GM12891 (cell line): Measurements from ENCODE around the gene MRPL32.
A peak's percentile ranks its signal among the peaks of the same experiment; 100 is the strongest.

Experiments
- DNase-seq: peaks from one replicate; pipeline ENCODE4 v3.0.0; 2011; ENCODE audit warnings: low spot score; ENCODE audit not compliant: insufficient read length
- FAIRE-seq: peaks from 2 replicates; lab custom pipeline; 2011; peaks lifted over from hg19 to GRCh38; lab: Jason Lieb, UNC
- PAX5 ChIP-seq: IDR thresholded peaks from 2 replicates; pipeline ENCODE4 v1.6.1; 2011; ENCODE audit warnings: low read length, moderate library complexity, mild to moderate bottlenecking; ENCODE audit not compliant: insufficient read depth, severe bottlenecking
- POLR2A ChIP-seq: IDR thresholded peaks from 2 replicates; pipeline ENCODE4 v1.6.1; 2011; ENCODE audit warnings: low read depth, low read length, control low read depth
- POLR2AphosphoS5 ChIP-seq: IDR thresholded peaks from 2 replicates; pipeline ENCODE4 v1.6.1; 2011; ENCODE audit warnings: low read depth, low read length, control low read depth
- POU2F2 ChIP-seq: IDR thresholded peaks from 2 replicates; pipeline ENCODE4 v1.6.1; 2011; ENCODE audit warnings: low read depth, mild to moderate bottlenecking, control low read depth, low read length, moderate library complexity
- SPI1 ChIP-seq: IDR thresholded peaks from 2 replicates; pipeline ENCODE4 v1.6.1; 2011; ENCODE audit warnings: low read depth, low read length, control low read depth
- TAF1 ChIP-seq: IDR thresholded peaks from 2 replicates; pipeline ENCODE4 v1.6.1; 2011; ENCODE audit warnings: low read depth, low read length, control low read depth

MRPL32 gene

DNA sequence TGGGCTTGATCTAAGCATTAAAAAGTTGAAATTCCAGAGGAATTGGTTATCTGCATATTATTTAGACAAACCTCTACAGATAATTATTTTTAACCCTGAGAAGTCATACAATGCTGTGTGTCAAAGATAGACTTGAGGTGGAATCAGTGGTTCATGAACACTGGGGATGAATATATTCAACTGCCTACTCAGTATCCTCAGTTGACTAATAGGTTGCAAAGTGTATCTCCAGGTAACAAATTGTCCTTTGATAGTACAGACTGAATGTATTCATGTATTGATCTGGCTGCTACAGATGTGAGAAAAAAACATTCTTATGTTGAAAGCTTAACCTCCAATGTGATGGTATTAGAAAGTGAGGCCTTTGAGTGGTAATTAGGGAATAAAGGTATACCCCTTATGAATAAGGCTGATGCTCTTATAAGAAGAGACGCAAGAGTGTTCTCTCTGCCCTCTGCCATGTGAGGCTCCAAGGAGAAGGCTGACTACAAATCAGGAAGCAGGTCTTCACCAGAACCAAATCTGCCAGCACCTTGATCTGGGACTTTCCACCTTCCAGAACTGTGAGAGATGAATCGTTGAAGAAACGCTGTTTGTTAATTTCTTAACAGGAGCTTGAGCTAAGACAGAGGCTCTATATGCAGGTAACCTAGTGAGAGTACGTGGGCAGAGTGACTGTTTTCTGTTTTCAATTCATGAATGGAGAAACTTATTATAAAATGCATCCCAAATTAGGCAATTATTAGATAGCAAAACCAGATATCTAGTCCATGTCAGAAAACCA lies 7.5 kb downstream of the MRPL32 start:
- DNase-seq (no peak), FAIRE-seq (no peak)
- TF ChIP-seq SPI1 (no peak), POU2F2 (no peak), PAX5 (no peak), TAF1 (no peak), POLR2AphosphoS5 (no peak; the same call in 1 of the 2 replicates), POLR2A (no peak; the same call in 1 of the 2 replicates)

DNA sequence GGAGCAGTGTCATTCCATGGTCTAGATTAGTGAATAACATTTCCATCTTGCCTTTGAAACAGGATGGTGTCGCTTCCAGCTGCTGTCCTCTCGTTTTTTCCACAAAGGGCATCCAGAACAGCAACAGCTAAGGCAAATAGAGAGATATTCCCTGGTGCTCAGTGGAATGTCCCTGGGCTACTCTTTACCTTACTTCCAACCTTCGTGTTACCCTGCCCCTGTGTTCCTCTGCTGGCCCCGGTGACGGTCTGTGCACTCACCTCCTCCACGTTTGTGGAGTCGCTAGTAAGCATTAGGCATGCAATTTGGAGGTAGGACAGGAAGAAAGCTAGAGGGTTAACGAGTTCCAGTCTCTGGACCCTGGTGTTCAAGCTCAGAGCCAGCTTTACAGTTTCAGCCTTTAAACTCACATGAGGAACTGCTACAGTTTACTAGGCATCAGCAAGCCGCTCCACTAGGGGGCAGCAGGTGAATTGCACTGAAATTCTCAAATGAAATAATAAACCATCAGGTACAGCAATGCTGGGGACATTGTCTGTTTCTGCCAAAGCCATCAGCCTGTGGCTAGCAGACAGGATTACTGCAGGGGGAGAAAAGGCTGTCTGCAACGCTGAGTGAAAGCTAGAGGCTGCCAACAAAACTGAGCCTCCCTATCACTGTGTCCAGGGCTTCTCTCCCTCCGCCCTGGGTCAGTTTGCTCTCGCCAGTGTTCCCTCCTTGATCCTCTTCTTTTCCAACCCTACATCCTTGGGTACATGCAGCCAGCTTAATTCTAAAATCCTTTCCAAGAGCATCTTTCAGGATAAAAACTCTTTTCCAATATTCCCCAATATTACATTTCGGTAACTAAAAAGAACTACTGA lies 9.0 kb downstream of the MRPL32 start:
- no peak for TF ChIP-seq PAX5
- no peak for TF ChIP-seq POLR2AphosphoS5
- TF ChIP-seq SPI1, result peak; percentile 68
- no peak for TF ChIP-seq POLR2A
- no peak for TF ChIP-seq TAF1
- TF ChIP-seq POU2F2, result no peak
- FAIRE-seq, result peak; percentile 83
- peak; percentile 25 for DNase-seq

DNA sequence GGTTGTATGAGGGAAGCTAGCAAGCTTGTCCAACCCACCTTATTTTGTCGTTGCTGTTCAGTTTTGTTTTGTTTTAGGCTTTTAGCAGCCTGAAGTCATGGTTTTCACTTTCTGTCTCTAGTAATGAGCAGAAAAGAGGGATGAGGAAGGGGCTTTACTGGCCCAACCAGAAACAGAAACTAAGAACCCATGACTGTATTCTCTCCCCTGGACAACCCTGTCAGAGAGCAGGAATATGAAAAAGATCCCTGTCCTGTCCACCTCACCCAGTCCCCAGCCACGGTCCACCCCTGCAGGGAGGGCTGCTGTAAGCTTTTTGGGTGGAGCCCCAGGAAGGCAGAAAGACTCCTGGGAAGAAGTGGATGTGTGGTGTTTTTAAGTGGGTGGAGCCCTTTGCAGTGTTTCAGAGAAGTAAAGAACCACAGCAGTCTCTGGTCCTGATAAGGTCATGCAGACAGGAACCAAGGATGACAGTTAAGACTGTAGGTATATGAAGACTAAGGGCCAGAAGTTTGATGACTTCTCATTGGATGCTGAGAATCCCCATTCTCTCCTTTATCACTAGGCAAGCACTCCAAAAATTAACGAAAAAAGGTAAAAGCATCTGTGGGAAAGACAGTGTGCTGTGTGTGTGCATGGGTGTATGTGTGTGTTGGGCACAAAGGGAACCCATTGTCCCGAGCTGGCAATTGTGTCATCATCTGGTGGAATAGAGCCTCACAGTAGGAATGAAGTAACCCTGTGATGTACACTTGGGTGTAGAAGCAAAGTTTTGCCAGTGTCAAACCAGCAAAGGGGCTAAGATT lies 13.8 kb downstream of the MRPL32 start:
- peak; percentile 71 for FAIRE-seq
- no peak for DNase-seq
- no peak for TF ChIP-seq POLR2A

DNA sequence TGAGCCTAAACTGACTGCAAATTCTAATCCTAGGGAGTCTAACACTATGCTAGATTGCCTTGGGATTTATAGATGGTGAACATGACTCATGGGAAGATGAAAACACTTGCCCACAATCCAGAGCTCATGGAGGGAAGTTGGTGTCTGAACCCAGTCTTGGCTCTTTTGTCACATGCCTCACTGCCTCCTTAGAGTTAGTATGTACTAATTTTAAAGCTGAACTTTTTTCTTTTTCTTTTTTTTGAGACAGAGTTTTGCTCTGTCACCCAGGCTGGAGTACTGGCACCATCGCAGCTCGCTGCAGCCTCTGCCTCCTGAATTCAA lies 14.4 kb downstream of the MRPL32 start:
- FAIRE-seq (no peak), DNase-seq (no peak)
- no peak for TF ChIP-seq POLR2AphosphoS5
- no peak for TF ChIP-seq POLR2A
- no peak for TF ChIP-seq TAF1

DNA sequence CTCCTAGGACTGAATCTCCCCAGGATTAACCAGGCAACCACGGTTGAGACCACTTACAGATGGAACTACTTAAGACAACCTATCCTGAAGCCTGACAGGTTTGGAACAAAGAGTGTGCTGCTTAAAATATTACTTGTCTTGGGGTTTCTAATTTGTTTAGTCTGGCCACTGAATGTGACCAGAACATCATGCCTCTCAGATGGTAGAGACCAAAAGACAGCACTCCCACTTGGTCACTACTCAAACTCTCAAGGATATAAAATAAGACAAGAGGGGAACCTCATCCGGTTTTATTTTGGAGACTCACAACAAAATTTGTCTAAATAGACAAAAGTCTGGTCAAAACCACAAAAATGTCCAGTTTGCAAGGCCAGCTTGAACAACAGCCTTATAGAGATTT lies 15.3 kb downstream of the MRPL32 start:
- DNase-seq (no peak), FAIRE-seq (no peak)
- TF ChIP-seq TAF1 (no peak), SPI1 (no peak), POLR2AphosphoS5 (no peak), POLR2A (no peak), PAX5 (no peak), POU2F2 (no peak)

DNA sequence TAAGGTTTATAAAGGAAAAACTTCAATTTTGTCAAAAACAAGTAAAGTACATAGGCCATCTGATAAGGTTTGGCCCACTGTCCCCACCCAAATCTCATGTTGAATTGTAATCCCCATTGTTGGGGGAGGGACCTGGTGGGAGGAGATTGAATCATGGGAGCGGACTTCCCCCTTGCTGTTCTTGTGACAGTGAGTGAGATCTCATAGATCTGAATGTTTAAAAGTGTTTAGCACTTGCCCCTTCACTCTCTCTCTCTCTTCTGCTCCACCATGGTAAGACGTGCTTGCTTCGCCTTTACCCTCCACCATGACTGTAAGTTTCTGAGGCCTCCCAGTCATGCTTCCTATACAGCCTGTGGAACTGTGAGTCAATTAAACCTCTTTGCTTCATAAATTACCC lies 18.2 kb downstream of the MRPL32 start:
- no peak for FAIRE-seq
- TF ChIP-seq SPI1 (no peak), POLR2A (no peak), POU2F2 (no peak), POLR2AphosphoS5 (no peak), TAF1 (no peak), PAX5 (no peak)

DNA sequence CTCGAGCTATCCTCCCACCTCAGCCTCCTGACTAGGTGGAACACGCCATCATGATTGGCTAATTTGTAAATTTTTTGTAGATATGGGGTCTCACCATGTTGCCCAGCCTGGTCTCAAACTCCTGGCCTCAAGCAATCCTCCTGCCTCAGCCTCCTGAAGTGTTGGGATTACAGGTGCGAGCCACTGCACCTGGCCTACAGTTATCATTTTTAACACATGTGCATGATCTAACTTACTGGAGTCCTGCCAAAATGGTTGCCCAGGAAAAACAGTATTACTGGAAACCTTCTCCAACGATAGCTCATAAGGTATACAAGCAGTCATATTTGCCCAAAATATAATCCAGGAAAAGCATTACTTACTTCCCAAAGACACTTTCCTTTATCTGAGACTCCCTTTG lies 20.2 kb downstream of the MRPL32 start:
- no peak for FAIRE-seq

More for the DNA sequence above, 18.2 kb downstream of the MRPL32 start:
- DNase-seq, result no peak

DNA sequence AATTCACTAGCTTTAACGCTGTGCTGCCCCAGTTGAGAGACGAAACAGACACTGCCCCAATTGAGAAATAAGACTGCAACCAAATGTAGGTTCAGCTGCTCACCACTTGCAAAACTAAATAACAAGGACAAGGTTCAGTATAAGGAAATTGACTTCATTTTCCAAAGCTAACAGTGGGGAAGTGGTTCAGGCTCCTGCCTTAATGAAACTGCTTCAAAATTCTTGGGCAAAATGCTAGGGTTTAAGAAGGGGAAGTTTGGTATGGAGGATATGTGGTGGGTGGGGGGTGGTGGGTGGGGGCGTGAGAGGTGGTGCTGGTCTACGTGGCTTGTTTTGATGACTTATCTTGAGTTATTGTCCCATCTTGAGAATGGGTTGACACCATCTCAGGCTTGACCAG lies 21.8 kb downstream of the MRPL32 start:
- no peak for TF ChIP-seq POLR2AphosphoS5
- TF ChIP-seq PAX5, result no peak
- no peak for TF ChIP-seq POU2F2
- no peak for TF ChIP-seq SPI1
- no peak for TF ChIP-seq POLR2A
- no peak for TF ChIP-seq TAF1
- FAIRE-seq, result no peak
- no peak for DNase-seq

More for the DNA sequence above, 20.2 kb downstream of the MRPL32 start:
- no peak for DNase-seq
- TF ChIP-seq PAX5, result no peak
- no peak for TF ChIP-seq POU2F2
- no peak for TF ChIP-seq TAF1
- TF ChIP-seq POLR2AphosphoS5, result no peak
- TF ChIP-seq POLR2A, result no peak
- no peak for TF ChIP-seq SPI1

DNA sequence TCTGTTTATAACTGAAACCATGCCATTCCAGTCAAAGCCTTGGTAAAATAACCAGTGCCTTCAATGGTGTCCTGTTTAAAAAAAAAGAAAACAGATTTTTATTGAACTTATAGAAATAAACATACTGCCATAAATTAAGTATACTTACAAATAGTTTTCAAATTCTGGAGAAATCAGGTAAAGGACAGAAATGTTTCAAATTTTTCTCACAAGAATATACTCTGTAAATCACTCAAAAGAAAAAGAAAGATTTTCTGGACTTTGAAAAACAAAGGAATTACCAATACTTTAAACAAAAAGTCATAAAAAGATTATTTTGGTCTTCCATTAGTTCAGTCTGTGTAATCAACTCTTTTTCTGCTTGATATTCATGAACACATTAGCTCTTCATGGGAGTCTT lies 23.9 kb downstream of the MRPL32 start:
- no peak for TF ChIP-seq POU2F2
- no peak for TF ChIP-seq TAF1
- no peak for TF ChIP-seq PAX5
- no peak for TF ChIP-seq SPI1
- no peak for TF ChIP-seq POLR2AphosphoS5
- TF ChIP-seq POLR2A, result no peak
- DNase-seq, result no peak
- no peak for FAIRE-seq
